Brain microvascular endothelial cell (primary cell): ENCODE measurements around the gene MAPK1IP1L.
A peak's percentile ranks its signal among the peaks of the same experiment; 100 is the strongest.
"Not testable (repeated sequence)": the region's sequence is repeated elsewhere in the genome, so short reads cannot be mapped to it uniquely, and the experiment has no call there.

Source experiments
- DNase-seq: peaks from one replicate; pipeline ENCODE4 v3.0.0-alpha.2; 2020
- H3K27ac ChIP-seq: fragments of 250-450 bp; sonication (Bioruptor Pico); 2 replicates; pipeline ENCODE4 v1.5.1; 2020; ENCODE audit warnings: mild to moderate bottlenecking, moderate library complexity
- H3K27me3 ChIP-seq: fragments of 250-450 bp; sonication (Bioruptor Pico); replicated peaks from 2 replicates; pipeline ENCODE4 v1.5.1; 2020; ENCODE audit warnings: mild to moderate bottlenecking
- H3K36me3 ChIP-seq: fragments of 250-450 bp; sonication (Bioruptor Pico); replicated peaks from 2 replicates; pipeline ENCODE4 v1.5.1; 2020; ENCODE audit warnings: mild to moderate bottlenecking
- H3K4me3 ChIP-seq: 2 replicates; pipeline ENCODE4 v1.5.1; 2011; ENCODE audit warnings: low read depth, mild to moderate bottlenecking, control low read depth, low read length, moderate library complexity
- CTCF ChIP-seq: IDR thresholded peaks from 2 replicates; pipeline ENCODE4 v1.5.1; 2011; ENCODE audit warnings: low read depth, mild to moderate bottlenecking, moderate library complexity, low read length, control low read depth, inconsistent platforms; ENCODE audit errors: missing control alignments
- in situ Hi-C: cut with HindIII; loops from 2 replicates; pipeline ENCODE4 v1.10.0; 2017; ENCODE audit warnings: low sequenced_read_pairs, low pct_ligation_motif_present

Gene MAPK1IP1L

GRCh38 chr14:55026441-55026792 is 25.0 kb upstream of the MAPK1IP1L start:
- H3K27ac ChIP-seq = peak overlapping the region; percentile 85
- H3K27me3 ChIP-seq = no peaks in the 10 kb centered on the region
- in situ Hi-C loops = no loop called here
- H3K36me3 ChIP-seq = no peaks in the 10 kb centered on the region
- H3K4me3 ChIP-seq = peak overlapping the region; percentile 92
- no peak for DNase-seq
- TF ChIP-seq CTCF = no peak

- Histone ChIP-seq H3K4me3 (peak within 1 kb of the TSS; percentile 92), H3K36me3 (no peaks in the 10 kb centered on the region), H3K27me3 (no peaks in the 10 kb centered on the region), H3K27ac (peak within 1 kb of the TSS; percentile 85)
- TF ChIP-seq CTCF = no peak
- in situ Hi-C loops = no loop called here
- peak; percentile 88 for DNase-seq
Measured at GRCh38 chr14:55026793-55027561, 24.5 kb upstream of the MAPK1IP1L start, which contains the start of the genes SOCS4 and WDHD1. SOCS4 (plus strand) TSS chr14:55027236; CDS start chr14:55043042, 15,806 bp downstream. WDHD1 (minus strand) TSS chr14:55027099; CDS start chr14:55026787, 312 bp downstream.

GRCh38 chr14:55028066-55028465 is 23.4 kb upstream of the MAPK1IP1L start:
- Histone ChIP-seq H3K27me3 (no peaks in the 10 kb centered on the region), H3K36me3 (no peaks in the 10 kb centered on the region), H3K27ac (no peak overlapping the region), H3K4me3 (peak overlapping the region; percentile 92)
- TF ChIP-seq CTCF = no peak
- DNase-seq = no peak
- in situ Hi-C loops = no loop called here

GRCh38 chr14:55028476-55028875 is 23.0 kb upstream of the MAPK1IP1L start:
- no peak for DNase-seq
- Histone ChIP-seq H3K27ac (no peak overlapping the region), H3K36me3 (no peaks in the 10 kb centered on the region), H3K27me3 (no peaks in the 10 kb centered on the region), H3K4me3 (peak overlapping the region; percentile 92)
- TF ChIP-seq CTCF = no peak
- in situ Hi-C loops = no loop called here

GRCh38 chr14:55031190-55031589 is 20.3 kb upstream of the MAPK1IP1L start:
- H3K36me3 ChIP-seq = peaks cover 3% of the 10 kb centered on the region
- no peak for TF ChIP-seq CTCF
- no peak overlapping the region for H3K4me3 ChIP-seq
- no peak for DNase-seq
- no peaks in the 10 kb centered on the region for H3K27me3 ChIP-seq
- H3K27ac ChIP-seq = no peak overlapping the region
- in situ Hi-C loops = no loop called here

- H3K27me3 ChIP-seq, H3K36me3 ChIP-seq, DNase-seq, H3K4me3 ChIP-seq, H3K27ac ChIP-seq, in situ Hi-C loops: not testable (repeated sequence)
Measured at GRCh38 chr14:55037995-55038394, 13.5 kb upstream of the MAPK1IP1L start.
